NK-92 (cell line): ENCODE measurements around the gene MTHFD1L.

Experiments used
- DNase-seq: peaks from one replicate; lab custom pipeline; 2025; ENCODE audit not compliant: unreplicated experiment; lab: John Stamatoyannopoulos, UW

Gene MTHFD1L

DNA sequence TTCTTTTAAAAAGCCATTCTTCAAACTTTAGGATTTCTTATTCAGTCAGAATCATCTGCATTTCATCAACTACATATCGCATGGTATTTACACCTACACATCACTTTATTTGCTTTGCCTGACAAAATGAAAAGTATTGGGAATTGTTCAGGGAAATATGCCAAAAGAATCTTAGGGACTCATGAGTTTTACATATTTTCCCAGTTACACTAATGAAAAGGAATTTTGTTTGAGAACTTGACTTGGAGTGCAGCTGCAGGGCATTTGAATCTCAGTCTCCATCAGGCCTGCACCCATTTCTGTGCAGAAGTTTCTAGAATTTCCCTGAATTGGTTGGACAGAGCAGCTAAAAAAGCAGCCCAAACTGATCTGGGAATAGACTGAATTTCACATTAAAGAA lies 65.3 kb downstream of the MTHFD1L start:
- DNase-seq = no peak

DNA sequence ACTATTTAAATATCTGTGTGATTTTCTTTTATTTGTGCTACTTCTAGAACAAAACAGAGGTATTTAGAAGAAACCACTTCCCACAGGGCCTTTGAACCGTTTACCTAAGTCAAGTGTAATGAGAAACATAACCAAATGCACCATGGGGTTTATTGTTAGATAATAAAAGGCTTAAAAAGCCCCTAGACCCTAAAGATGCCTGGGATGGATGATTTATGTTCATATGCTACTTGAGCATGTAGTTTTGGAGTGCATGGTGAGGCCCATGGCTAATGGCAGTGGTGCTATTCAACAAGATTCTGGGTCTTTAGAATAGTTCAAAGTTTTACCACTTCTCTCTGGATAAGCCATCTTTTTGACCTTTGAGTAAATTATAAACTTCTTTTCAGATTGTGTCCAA lies 65.9 kb downstream of the MTHFD1L start:
- no peak for DNase-seq

DNA sequence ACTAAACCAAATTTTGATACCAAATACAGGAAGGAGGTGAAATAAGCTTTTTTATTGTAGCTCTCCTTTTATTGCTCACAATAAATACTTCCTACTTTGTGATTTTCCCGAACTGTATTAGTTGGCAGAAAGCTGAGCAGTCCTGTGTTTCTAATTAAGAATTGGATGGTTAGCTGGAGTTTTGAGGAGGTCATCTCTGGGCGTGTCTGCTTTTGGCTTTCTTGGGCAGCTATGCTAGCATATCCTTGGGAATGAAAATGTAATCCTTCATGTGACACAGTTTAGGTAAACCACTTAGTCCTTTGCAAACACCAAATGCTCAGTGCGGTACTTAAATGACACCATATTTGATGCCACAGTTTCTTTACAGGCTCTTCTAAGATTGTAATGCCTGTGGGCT lies 67.5 kb downstream of the MTHFD1L start:
- no peak for DNase-seq

DNA sequence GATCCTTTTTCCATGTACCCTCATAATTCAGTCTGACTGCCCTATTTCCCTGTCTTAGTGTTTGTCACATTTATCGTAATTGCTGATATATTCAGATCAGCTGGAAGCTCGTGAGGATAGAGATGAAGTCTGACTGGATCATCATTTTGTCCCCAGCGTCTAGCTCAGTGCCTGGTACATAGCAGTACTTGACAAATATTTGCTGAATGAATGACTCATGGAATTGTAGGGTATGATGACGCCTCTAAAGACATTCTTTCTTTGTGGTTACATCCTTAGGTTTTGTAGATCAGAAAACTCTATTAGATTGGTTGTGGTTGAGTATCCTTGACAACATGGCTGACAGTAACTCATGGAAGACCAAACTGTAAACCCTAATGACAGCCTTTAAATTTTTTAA lies 68.9 kb downstream of the MTHFD1L start:
- DNase-seq = no peak

DNA sequence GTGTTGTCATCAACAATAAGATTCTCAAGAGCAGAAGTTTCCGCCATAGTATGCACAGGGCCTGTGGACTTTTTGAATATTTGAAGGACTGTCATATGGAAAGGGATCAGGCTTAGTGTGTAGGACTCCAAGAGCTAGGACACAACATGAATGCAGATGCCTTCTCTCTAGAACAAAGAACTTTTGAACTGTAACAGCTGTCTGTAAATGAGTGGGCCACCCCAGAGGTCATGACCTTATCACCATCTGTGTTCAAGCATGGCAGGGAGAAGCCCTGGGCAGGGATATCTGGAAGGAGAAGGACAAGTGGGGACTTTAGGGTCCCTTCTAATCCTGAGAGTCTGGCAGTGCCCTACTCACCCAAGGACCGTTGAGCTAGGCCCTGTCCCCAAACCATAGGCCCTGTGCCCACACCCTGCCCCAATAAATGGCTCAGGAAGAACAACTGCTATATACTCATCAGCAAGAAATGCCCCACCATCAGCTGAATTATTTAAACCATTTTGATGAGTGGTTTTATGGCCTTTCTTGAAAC lies 70.6 kb downstream of the MTHFD1L start:
- no peak for DNase-seq

DNA sequence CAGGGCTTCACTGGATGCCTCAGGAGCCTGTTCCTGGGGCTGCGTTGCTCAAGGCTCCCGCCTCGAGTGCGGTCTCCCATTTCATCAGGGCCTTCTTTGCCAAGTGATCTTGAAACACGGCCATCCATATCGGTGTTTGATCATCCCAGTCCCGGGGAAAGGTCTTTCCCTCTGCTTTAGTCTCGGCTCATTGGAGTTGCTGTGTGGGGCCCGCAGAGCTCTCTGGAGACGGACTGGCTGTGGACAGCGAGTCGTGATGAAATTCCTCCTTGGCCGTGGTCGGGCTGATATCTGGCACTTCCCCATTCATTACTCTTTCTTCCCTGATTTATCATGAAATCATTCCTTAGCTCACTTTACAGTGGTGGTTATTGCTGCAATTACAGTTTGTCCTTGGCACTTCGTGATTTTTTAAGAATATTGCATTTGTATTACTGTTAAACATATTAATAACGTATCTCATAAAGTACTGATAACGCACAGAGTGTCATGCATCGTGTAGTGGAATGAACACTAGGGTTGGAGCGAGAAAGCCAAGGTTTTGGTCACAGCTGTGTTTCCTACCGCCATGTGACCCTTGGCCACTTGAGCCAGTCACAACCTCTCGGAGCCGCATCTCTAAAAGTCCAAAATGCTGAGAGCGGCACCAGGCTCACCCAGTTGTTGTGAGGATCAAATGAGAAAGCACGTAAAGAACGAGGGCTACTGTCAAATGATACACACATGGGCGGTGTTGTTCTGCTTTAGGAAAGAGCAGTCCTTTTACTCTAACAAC lies 71.8 kb downstream of the MTHFD1L start:
- no peak for DNase-seq

DNA sequence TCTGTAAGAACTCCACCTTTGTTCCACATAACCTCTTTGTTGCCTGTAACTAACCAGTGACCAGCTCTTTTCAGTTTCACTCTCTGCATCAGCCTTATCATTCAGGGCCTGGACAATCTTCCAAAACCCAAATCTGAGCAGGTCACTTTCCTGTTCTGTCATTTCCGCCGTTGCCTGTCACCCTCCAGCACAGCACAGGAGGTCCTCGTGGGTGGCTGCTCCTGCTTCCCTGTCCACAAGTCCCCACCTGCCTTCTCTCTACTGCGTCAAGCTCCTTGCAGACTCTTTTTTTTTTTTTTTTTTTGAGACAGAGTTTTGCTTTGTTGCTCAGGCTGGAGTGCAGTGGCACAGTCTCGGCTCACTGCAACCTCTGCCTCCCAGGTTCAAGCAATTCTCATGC lies 73.9 kb downstream of the MTHFD1L start:
- DNase-seq = no peak

DNA sequence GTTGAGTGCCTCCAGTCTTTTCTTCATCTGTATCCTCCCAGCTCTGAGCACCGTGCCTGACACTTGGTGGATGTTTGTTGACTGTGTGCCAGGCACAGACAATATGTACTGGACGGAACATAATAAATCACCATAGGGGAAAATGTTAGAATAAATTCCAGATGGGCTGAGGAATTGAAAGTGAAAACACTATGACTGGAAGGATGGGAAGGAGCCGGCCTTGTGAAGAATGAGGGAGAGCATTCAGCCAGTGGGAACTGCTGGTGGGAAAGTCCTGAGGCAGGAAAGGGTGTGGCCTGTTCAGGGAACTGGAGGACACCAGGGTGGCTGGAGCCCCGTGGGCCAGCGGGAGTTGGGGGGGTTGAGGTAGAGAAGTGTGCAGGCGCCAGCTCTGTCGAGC lies 75.4 kb downstream of the MTHFD1L start:
- no peak for DNase-seq

DNA sequence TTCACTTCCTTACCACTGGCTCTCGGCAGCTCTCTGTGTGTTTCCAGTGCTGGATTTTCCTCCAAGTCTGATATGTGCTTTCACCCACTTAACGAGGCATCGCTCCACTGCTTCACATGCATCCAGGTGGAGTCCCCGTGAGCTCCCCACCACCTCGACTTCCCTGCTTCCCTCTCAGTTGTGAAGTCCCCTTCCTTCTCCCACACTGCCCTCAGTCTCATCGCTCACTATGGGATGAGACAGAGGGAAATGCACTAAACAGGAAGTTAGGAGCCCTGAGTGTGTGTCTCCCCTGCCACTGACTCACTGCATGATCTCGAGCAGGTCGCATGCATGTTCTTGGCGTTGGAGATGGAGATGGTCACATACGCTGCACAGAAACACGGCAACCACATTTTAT lies 84.0 kb downstream of the MTHFD1L start:
- DNase-seq = no peak

DNA sequence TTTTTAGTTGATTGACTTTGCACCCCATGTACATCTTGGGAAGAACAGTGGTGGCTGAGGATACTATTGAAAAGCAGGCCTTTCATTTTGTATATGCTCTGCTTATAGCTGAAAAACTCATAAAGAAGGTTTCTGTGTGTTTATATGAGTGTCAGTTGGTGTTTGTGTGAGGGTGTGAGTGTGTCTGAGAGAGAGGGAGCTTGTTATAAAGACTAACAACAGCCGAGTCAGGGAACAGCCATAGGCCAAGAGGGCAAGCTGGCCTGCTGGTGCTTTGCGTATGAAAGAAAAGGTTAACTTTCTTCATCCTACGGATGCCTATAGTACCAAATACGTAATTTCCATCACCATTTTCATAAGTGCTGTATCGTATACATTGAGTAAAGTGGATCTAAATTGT lies 88.3 kb downstream of the MTHFD1L start:
- DNase-seq = no peak

DNA sequence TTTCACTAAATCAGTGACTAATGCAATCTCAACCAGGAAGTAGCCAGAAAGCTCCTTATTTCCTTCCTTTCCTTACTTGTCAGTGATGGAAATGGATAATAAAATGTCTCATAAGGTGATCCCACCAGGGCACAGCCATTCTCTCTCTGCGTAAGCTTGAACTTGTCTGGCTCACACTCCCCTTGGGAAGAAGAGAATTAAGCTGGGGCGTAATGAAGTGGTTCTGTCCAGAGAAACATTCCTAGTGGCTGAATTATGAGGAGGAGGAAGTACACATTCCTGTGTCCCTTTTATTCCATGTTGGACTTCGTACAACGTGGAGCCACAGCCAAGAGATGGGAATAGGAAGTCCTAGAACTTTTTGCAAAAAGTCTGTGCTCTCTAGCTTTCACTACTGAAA lies 93.7 kb downstream of the MTHFD1L start:
- DNase-seq = no peak

DNA sequence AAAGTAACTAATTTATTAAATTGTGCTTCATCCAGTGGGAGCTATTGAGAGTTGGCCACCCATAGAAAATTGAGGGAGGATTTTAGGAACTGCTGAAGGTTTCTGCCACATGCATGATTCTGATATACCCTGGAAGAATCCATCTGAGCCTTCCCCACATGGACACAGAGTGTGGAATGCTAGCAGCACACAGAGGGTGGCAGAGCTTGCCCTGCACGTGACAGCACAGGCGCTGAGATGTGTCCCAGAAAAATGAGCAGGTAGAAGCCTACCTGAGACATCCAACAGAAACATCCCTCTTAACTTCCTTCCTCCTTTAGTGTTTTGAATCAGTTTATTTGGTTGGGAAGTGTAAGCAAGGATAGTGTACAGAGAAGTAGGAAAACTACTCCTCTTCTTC lies 96.9 kb downstream of the MTHFD1L start:
- no peak for DNase-seq

DNA sequence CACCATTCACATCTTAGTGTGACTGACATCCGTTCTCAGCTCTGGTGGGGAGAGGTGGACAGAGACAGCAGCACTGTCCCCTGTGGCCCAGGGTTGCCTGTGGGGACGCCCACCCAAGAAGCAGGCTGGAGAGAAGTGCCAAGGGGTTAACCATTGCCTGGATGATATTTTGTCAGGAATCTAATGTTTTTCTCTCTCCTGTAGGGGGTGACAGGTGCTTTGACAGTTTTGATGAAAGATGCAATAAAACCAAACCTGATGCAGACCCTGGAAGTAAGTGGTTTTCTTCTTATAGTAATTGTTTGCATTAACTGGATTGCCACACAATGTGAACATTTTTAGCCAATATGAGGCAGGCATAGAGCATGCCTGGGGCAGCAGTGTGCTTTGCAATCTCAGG lies 99.3 kb downstream of the MTHFD1L start:
- no peak for DNase-seq

DNA sequence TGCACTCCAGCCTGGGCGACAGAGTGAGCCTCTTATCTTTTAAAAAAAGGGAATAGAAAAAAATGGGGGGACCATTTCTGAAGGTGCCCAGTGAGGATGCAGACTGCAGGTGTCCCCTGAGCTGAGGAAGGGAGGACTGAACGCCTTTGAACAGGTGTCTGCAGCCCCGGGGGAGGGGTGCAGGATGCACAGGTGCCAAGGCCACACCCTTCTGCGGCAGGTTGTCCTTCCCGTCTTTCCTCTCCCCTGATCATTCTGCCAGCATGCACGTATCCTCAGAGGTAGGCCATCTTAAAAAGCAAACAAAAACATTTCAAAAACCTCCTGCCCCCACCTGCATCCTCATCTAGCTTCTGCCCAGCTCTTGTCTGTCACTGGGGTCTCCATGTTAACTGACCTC lies 101.3 kb downstream of the MTHFD1L start:
- DNase-seq = no peak

DNA sequence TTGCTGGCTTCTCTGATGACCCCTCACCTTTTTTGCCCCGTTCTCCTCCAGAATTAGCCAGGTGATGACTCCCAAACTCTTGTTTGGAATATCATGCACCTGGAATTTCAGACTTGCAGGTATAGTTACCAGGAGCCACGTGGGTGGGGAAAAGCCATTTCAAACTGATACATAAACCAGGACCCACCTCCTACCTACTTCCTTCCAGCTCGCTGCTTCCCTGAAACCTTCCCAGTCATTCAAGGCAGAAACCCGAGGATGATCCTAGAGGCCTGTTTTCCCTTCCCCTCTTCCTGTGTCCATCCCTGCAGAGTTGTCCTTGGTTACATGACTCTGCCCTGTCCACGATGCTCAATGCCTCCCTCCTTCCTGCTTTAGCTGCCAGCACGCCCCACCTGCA lies 101.9 kb downstream of the MTHFD1L start:
- no peak for DNase-seq

DNA sequence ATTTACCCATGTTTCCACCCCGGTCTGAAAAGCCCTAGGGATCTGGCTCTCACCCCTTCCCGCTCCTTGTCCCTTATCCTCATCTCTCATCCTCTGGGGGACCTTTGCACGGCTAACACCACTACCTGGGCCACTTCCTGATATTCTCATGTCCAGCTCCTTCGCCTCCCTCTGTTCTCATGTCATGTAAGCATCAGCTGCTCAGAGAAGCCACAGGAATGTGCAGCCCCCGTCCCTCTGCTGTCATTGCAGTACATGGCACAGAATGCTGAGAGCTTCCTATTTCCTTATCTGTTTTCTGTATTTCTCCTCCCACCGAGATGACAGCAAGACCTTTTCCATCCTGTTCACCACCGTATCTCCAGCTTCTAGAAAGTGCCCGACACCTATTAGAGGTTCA lies 102.4 kb downstream of the MTHFD1L start:
- DNase-seq = no peak

DNA sequence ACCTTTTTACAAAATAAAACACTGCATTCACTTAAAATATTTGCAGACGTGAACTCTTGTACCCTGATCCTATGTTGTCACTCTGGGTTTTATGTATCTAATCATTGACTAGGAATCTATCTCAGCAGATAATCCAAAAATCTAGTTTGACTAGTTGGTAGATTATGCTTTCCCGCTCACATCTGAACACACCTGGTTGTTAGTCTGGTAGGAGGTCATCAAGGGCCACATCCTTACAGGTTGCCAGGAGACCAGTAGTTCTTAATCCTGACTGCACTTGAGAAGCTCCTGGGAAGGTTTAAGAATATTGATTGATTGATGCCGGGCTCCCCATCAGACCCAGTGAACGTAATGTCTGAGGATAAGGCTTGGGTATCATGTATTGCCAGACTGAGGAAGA lies 104.4 kb downstream of the MTHFD1L start:
- DNase-seq = no peak

DNA sequence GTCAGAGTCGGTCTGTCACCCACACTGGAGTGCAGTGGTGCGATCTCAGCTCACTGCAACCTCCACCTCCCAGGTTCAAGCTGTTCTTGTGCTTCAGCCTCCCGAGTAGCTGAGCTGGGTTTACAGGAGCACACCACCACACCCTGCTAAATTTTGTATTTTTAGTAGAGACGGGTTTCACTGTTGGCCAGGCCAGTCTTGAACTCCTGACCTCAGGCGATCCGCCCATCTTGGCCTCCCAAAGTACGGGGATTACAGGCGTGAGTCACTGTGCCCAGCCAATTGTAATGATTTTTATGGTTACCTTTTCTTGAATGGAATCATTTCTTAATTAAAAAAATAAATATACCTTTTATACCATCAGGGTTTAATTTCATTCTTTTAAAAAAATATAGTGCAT lies 105.7 kb downstream of the MTHFD1L start:
- no peak for DNase-seq

DNA sequence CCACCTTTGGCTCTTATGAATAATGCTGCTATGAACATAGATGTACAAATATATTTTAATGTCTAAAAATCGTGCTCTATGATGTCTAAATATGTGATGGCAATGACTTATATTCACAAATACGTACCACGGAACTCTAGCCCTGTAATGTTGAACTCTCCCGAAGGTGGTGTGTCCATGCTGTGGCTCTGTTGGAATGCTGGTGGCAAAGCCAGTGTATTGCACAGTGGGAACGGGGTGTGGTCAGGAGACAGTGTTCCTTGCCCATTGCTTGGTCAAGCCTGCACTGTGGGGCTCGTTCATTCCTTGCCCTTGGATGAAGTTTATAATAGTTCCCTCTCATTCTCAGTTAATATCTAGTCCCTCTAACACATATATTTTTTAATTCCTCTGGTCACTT lies 109.6 kb downstream of the MTHFD1L start:
- DNase-seq = no peak

DNA sequence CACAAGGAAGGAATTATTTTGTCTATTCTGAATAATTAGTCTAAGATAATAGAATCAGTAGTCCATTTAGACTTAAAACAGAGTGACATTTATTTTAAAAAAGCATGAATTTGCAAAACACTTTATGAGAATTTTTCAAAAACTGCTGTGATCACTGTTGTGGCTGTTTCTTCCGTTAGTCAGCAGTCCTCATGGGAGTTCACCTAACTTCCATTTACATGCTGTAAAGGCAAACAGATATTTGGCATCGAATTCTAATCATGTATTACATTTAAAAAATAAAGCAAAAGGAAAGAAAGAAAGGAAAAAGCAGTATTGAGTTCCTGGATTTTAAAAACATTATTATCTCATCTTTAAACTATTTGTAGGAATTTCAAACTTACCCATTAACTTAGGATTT lies 111.8 kb downstream of the MTHFD1L start:
- DNase-seq = no peak

DNA sequence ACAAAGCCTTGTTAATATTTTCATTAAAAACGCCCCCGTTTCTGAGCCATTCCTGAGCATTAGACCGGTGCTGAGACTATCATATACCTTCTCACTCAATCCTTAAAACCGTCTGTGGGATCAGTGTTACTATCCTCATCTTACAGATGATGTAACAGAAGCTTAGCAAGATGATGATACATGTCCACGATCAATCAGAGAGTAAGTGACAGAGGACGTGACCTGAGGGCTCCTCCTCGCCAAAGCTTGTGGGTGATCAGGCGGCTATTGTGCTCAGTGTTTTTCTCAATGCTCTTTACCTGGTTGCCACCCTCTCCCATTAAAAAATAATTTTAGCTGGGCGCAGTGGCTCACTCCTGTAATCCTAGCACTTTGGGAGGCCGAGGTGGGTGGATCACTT lies 113.1 kb downstream of the MTHFD1L start:
- DNase-seq = no peak

DNA sequence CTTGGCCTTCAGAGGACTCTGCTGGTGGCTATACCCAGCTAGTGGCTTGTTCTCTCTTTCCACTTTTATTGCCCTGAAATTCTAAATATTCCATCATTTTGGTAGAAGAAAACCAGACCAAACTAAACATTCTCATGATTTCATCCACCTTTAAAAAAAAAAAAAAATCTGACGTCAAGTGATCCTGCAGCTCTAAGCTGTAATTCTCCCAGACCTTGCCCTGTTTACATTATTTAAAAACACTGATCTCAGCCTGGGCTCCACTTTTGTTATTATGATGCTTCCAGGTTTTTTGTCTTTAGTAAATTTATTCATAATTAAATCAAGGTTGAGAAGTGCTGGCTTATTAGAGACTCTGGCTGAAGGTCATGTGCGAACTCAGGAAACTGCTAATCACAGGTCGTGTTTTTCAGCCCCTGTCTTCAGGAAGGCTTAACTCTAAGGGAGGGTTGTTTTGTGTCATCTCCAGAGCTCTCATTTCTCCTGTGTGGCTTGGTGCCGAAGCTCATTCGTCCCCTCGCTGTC lies 114.4 kb downstream of the MTHFD1L start:
- no peak for DNase-seq

DNA sequence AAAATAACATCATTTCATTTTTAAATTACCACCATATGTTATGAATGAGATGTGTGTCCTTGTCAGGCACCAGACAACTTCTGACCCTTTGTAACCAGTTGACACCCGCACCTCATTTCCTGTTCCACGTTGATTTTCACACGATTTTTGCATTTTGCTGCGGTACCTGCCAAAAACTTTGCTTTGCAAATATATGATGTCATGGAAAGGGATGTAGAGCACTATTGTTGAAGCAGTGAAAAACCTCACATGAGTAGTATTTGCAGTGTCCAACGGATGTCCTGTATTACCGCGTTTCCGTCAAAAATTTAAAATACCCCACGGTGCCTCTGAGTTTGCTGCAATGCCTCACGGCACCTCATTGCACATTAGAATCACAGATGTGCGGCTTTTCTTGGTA lies 115.6 kb downstream of the MTHFD1L start:
- no peak for DNase-seq
